ENCODE results near the gene PPP1R10. TPM values are rescaled to one million over a fixed set of nuclear protein-coding genes. Genes with fewer than 3 reads are reported as not detected.

PPP1R10 gene
- total and polyA plus RNA-seq, 2 of the 13 experiments (the other 11 are each of a cell fraction or from before 2014, with no cell fraction given): 26.3 to 38.4 TPM

DNA sequence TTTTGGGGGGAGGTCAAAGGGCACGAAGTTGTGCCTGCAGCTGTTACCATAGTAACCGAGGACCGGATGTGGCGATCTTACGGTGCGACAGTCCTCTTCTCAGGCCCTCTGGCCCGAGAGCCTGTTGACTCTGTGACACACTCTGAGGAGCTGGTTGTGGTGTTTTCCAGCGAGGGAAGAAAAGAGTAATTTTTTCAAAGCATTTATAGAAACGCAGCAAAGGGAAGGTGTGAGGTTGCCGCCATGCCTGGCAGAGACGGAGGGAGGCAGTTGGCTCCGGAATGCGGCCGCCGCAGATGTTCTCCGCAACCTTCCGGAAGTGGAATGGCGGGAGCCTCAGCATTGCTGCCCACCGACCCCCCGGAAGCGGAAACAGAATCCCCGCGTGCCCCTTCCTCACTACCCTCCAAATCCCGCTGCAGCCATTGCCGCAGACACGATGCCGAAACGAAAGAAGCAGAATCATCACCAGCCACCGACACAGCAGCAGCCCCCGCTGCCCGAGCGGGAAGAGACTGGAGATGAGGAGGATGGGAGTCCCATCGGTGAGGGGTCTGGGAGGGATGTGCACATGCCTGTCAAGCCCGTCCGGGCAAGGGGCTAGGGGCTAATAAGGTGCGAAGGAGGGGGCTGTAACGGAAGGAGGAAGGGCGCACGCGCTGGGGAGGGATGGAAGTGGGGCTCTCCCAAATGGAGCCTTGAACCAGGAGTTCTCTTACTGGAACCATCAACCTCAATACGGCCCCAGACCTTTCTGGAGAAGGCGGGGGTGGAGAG is 59.9 kb downstream of the PPP1R10 start, which contains the start of gene PRR3 (continued):
- TF ChIP-seq, protein P1, sequence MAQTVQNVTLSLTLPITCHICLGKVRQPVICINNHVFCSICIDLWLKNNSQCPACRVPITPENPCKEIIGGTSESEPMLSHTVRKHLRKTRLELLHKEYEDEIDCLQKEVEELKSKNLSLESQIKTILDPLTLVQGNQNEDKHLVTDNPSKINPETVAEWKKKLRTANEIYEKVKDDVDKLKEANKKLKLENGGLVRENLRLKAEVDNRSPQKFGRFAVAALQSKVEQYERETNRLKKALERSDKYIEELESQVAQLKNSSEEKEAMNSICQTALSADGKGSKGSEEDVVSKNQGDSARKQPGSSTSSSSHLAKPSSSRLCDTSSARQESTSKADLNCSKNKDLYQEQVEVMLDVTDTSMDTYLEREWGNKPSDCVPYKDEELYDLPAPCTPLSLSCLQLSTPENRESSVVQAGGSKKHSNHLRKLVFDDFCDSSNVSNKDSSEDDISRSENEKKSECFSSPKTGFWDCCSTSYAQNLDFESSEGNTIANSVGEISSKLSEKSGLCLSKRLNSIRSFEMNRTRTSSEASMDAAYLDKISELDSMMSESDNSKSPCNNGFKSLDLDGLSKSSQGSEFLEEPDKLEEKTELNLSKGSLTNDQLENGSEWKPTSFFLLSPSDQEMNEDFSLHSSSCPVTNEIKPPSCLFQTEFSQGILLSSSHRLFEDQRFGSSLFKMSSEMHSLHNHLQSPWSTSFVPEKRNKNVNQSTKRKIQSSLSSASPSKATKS (CRISPR knock-in tag; IDR thresholded peaks at IDR 0.05): peak; percentile 75; the same call in 1 of the 2 replicates
- peak; percentile 91; the same call in 1 of the 2 replicates for TF ChIP-seq ZNF34 (CRISPR knock-in tag; IDR thresholded peaks at IDR 0.05; ENCODE audit: borderline replicate concordance)
- peak; percentile 21; the same call in 1 of the 2 replicates for TF ChIP-seq SIX4 (CRISPR knock-in tag; IDR thresholded peaks at IDR 0.05)
- peak; percentile 90 for TF ChIP-seq ZFY (CRISPR knock-in tag; IDR thresholded peaks at IDR 0.05)
- no peak for TF ChIP-seq ZKSCAN5 (CRISPR knock-in tag; IDR thresholded peaks at IDR 0.05)
- peak; percentile 79; the same call in 1 of the 2 replicates for TF ChIP-seq SNAI1 (CRISPR knock-in tag; IDR thresholded peaks at IDR 0.05; ENCODE audit: borderline replicate concordance)
- 0 out of 2 replicates have a peak, but pooled peaks have one; percentile 46 for TF ChIP-seq ZFP36L2 (CRISPR knock-in tag; IDR thresholded peaks at IDR 0.05)
- TF ChIP-seq ZSCAN22 (CRISPR knock-in tag; IDR thresholded peaks at IDR 0.05): peak; percentile 87
- 0 out of 2 replicates have a peak, but pooled peaks have one; percentile 67 for TF ChIP-seq ZBTB33 (CRISPR knock-in tag; IDR thresholded peaks at IDR 0.05)
- peak; percentile 11 for TF ChIP-seq CCAR2 (optimal IDR thresholded peaks at IDR 0.05; ENCODE audit: low read depth, low read length)
- TF ChIP-seq ZNF343 (CRISPR knock-in tag; IDR thresholded peaks at IDR 0.05): peak; percentile 95
- no peak; the same call in 1 of the 2 replicates for TF ChIP-seq NR2F2 (IDR thresholded peaks at IDR 0.05; ENCODE audit: borderline replicate concordance, low read depth)
- TF ChIP-seq ZBTB38 (CRISPR knock-in tag; IDR thresholded peaks at IDR 0.05): peak; percentile 87
- TF ChIP-seq MIER2 (CRISPR knock-in tag; IDR thresholded peaks at IDR 0.05): no peak; the same call in 1 of the 2 replicates
- peak; percentile 99 for TF ChIP-seq ASH2L (IDR thresholded peaks at IDR 0.05; ENCODE audit: insufficient read length, low read depth, low read length)
- peak in 1 of 2 experiments; percentile 19; a peak in 2 of 4 replicates for TF ChIP-seq MAFK (conservative IDR thresholded peaks at IDR 0.05 in 1 of 2, IDR thresholded peaks at IDR 0.05 in 1 of 2; ENCODE audit: low read length in 2 of 2)
- TF ChIP-seq ARID2 (CRISPR knock-in tag; IDR thresholded peaks at IDR 0.05; ENCODE audit: borderline replicate concordance): peak; percentile 83; the same call in 1 of the 2 replicates
- TF ChIP-seq AGO1 (IDR thresholded peaks at IDR 0.05; ENCODE audit: low read depth, low read length, poor library complexity, severe bottlenecking): no peak
- peak; percentile 96 for TF ChIP-seq PHF20 (CRISPR knock-in tag; IDR thresholded peaks at IDR 0.05)
- TF ChIP-seq HNRNPK (IDR thresholded peaks at IDR 0.05; ENCODE audit: low read depth, low read length, poor library complexity, severe bottlenecking): no peak
- TF ChIP-seq ZBTB3 (CRISPR knock-in tag; IDR thresholded peaks at IDR 0.05; ENCODE audit: borderline replicate concordance, low read depth): 0 out of 2 replicates have a peak, but pooled peaks have one; percentile 86
- TF ChIP-seq, protein P2, sequence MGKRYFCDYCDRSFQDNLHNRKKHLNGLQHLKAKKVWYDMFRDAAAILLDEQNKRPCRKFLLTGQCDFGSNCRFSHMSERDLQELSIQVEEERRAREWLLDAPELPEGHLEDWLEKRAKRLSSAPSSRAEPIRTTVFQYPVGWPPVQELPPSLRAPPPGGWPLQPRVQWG (CRISPR knock-in tag; IDR thresholded peaks at IDR 0.05; ENCODE audit: borderline replicate concordance, low read depth): no peak
- TF ChIP-seq, protein P3, sequence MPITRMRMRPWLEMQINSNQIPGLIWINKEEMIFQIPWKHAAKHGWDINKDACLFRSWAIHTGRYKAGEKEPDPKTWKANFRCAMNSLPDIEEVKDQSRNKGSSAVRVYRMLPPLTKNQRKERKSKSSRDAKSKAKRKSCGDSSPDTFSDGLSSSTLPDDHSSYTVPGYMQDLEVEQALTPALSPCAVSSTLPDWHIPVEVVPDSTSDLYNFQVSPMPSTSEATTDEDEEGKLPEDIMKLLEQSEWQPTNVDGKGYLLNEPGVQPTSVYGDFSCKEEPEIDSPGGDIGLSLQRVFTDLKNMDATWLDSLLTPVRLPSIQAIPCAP (CRISPR knock-in tag; IDR thresholded peaks at IDR 0.05; ENCODE audit: low read depth): peak; percentile 80; the same call in 1 of the 2 replicates
